CD4-positive, alpha-beta T cell (primary cell): ENCODE results near the gene SHTN1. TPM values are rescaled to one million over a fixed set of nuclear protein-coding genes. Genes with fewer than 3 reads are reported as not detected.

Experiments used
- ATAC-seq: fragments of 200-7000 bp; cut with Tn5 transposase; one replicate; pipeline ENCODE4 v1.10.0; 2022; ENCODE audit warnings: mild to moderate bottlenecking; ENCODE audit not compliant: poor library complexity
- CTCF ChIA-PET: fragments of 350-600 bp; sonication (Branson Sonifier 250); formaldehyde crosslinking; loops from one replicate; lab custom pipeline; 2021; ENCODE audit warnings: antibody characterized with exemption, inconsistent platforms; lab: Charles Lee
- POLR2A ChIA-PET: fragments of 350-600 bp; sonication (Branson Sonifier 250); formaldehyde crosslinking; loops from one replicate; lab custom pipeline; 2021; ENCODE audit warnings: antibody characterized with exemption, inconsistent platforms; lab: Charles Lee
- DNase-seq, 14 experiments: peaks; one replicate each; pipeline ENCODE4 v3.0.0-alpha.2; 2013 to 2020; ENCODE audit warnings: mixed read lengths in 2 of 14
- H3K27ac ChIP-seq, 2 donors: one replicate each; pipeline versions ENCODE4 v1.5.1 to v1.7.0; 2013; ENCODE audit warnings: low read length in 2 of 2, low read depth in 1 of 2, mild to moderate bottlenecking in 1 of 2
- H3K27me3 ChIP-seq, 2 experiments: 1 replicate in 1 of 2; 2 replicates in 1 of 2; pipeline versions ENCODE4 v1.6.1 to v1.7.0; 2013; ENCODE audit warnings: low read length in 2 of 2, control low read depth in 1 of 2, mild to moderate bottlenecking in 1 of 2, moderate library complexity in 1 of 2; ENCODE audit not compliant: insufficient read depth in 2 of 2, control insufficient read depth in 1 of 2
- H3K36me3 ChIP-seq: one replicate; pipeline ENCODE4 v1.6.1; 2013; ENCODE audit warnings: low read length, control low read depth; ENCODE audit not compliant: insufficient read depth
- H3K4me1 ChIP-seq: one replicate; pipeline ENCODE4 v1.6.1; 2013; ENCODE audit warnings: low read length, control low read depth; ENCODE audit not compliant: insufficient read depth
- H3K4me3 ChIP-seq: one replicate; pipeline ENCODE4 v1.5.1; 2013; ENCODE audit warnings: mild to moderate bottlenecking, low read length, moderate library complexity
- H3K9me3 ChIP-seq, 2 experiments: 1 replicate in 1 of 2; 2 replicates in 1 of 2; pipeline versions ENCODE4 v1.6.1 to v1.7.0; 2013; ENCODE audit warnings: low read length in 2 of 2, mild to moderate bottlenecking in 2 of 2, control low read depth in 1 of 2, moderate library complexity in 1 of 2; ENCODE audit not compliant: control insufficient read depth in 1 of 2, insufficient read depth in 1 of 2
- H3K27ac Mint-ChIP-seq: one replicate; pipeline ENCODE4 v1.8.0; 2020; ENCODE audit warnings: mixed read lengths
- H3K27me3 Mint-ChIP-seq: one replicate; pipeline ENCODE4 v1.8.0; 2021; ENCODE audit warnings: mixed read lengths
- H3K36me3 Mint-ChIP-seq: one replicate; pipeline ENCODE4 v1.8.0; 2021; ENCODE audit warnings: low read depth, mixed read lengths
- H3K4me1 Mint-ChIP-seq: one replicate; pipeline ENCODE4 v1.8.0; 2021; ENCODE audit warnings: low read depth, mixed read lengths
- H3K4me3 Mint-ChIP-seq: one replicate; pipeline ENCODE4 v1.8.0; 2020; ENCODE audit warnings: mild to moderate bottlenecking, mixed read lengths
- H3K9me3 Mint-ChIP-seq: one replicate; pipeline ENCODE4 v1.8.0; 2020; ENCODE audit warnings: mixed read lengths
- intact Hi-C, 2 experiments: fragments of 100-400 bp; cut with DNase I in 1 of 2; cut with micrococcal nuclease in 1 of 2; formaldehyde crosslinking; loops; one replicate each; pipeline versions ENCODE4 v1.15.1 to v1.9.0; 2023 to 2025; cut with DNase I, micrococcal nuclease
- total RNA-seq, 174 experiments: library from RNA in 2 of 174; stranded (reverse) in 2 of 174; gene quantifications; one replicate each; pipeline ENCODE4 v1.2.3 and lab custom pipeline; 2021 to 2026
- TF ChIP-seq, protein P1 (sequence below): fragments of 200-600 bp; IDR thresholded peaks from one replicate; pipeline ENCODE4 v1.8.0; 2022; ENCODE audit warnings: antibody characterized with exemption, mild to moderate bottlenecking

SHTN1 gene
- total RNA-seq, 2 experiments from 2014 or later, result 0.75 to 0.85 TPM

DNA sequence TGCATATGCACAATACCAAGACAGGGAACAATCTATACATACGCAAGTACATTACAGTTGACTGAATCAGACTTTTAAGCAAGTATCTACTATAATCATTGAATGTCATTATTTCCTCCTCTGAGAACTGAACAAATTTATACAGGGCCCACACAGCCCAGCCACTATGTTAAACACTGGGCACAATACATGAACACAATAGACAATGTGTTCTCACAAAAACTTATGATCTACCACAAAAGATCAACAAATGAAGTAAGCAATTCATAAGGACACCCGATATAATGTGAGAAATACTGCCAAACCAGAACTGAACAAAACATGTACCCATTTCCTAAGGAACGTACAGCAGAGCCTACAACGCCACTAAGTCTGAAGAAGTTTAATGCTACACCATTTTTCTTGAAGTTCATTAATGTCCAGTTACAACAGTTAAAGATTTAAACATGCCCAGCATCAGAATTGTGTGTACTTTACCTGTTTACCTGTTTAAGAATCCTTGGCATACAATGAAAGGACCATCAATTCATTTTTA is 31.5 kb downstream of the SHTN1 start:
- H3K27me3 ChIP-seq, result no peaks in the 10 kb centered on the region
- ChIA-PET CTCF (no interaction called here), POLR2A (no interaction called here)
- H3K27ac ChIP-seq, result no peak overlapping the region
- Mint-ChIP-seq H3K4me1 (no peaks in the 10 kb centered on the region), H3K4me3 (no peak overlapping the region), H3K27me3 (peaks cover 4% of the 10 kb centered on the region), H3K27ac (no peak overlapping the region), H3K9me3 (no peaks in the 10 kb centered on the region), H3K36me3 (no peaks in the 10 kb centered on the region)
- intact Hi-C loops, result no loop called here
- no peak for DNase-seq
- ATAC-seq, result no peak
- no peaks in the 10 kb centered on the region for H3K36me3 ChIP-seq
- no peak overlapping the region for H3K4me3 ChIP-seq
- H3K4me1 ChIP-seq, result no peaks in the 10 kb centered on the region
- TF ChIP-seq, protein P1, sequence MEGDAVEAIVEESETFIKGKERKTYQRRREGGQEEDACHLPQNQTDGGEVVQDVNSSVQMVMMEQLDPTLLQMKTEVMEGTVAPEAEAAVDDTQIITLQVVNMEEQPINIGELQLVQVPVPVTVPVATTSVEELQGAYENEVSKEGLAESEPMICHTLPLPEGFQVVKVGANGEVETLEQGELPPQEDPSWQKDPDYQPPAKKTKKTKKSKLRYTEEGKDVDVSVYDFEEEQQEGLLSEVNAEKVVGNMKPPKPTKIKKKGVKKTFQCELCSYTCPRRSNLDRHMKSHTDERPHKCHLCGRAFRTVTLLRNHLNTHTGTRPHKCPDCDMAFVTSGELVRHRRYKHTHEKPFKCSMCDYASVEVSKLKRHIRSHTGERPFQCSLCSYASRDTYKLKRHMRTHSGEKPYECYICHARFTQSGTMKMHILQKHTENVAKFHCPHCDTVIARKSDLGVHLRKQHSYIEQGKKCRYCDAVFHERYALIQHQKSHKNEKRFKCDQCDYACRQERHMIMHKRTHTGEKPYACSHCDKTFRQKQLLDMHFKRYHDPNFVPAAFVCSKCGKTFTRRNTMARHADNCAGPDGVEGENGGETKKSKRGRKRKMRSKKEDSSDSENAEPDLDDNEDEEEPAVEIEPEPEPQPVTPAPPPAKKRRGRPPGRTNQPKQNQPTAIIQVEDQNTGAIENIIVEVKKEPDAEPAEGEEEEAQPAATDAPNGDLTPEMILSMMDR, result no peak
- H3K9me3 ChIP-seq, result no peaks in the 10 kb centered on the region

DNA sequence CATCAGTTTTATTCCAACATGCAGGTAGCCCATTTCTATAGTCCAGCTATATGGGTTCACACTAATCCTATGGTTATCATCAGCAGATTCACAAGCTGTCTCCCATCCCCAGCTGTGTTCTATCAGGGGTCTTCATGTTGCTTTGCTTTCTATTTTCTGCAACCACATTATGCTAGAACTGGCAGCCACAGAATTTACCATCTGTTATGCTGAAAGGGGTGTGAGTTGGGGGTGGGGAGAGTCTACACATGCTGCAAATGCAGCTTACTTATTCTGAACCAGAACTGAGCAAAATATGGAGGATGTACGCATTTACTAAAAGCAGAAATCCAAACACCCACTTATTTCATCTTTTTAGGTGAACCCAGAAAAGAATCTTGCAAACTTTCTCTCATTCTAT is 32.9 kb downstream of the SHTN1 start:
- Histone ChIP-seq H3K4me1 (no peaks in the 10 kb centered on the region), H3K4me3 (no peak overlapping the region), H3K36me3 (no peaks in the 10 kb centered on the region), H3K27ac (no peak overlapping the region), H3K27me3 (no peaks in the 10 kb centered on the region), H3K9me3 (no peaks in the 10 kb centered on the region)
- H3K27me3 Mint-ChIP-seq, result peaks cover 4% of the 10 kb centered on the region
- H3K9me3 Mint-ChIP-seq, result no peaks in the 10 kb centered on the region
- POLR2A ChIA-PET, result no interaction called here
- no peak overlapping the region for H3K27ac Mint-ChIP-seq
- intact Hi-C loops, result no loop called here
- DNase-seq (no peak), ATAC-seq (no peak)
- CTCF ChIA-PET, result no interaction called here
- H3K4me1 Mint-ChIP-seq, result no peaks in the 10 kb centered on the region
- H3K36me3 Mint-ChIP-seq, result no peaks in the 10 kb centered on the region
- TF ChIP-seq, protein P1, result no peak
- no peak overlapping the region for H3K4me3 Mint-ChIP-seq

- H3K4me3 Mint-ChIP-seq, result no peak overlapping the region
- intact Hi-C loops, result no loop called here
- ATAC-seq, result no peak
- H3K27me3 ChIP-seq, result no peaks in the 10 kb centered on the region
- no peaks in the 10 kb centered on the region for H3K9me3 Mint-ChIP-seq
- H3K27ac Mint-ChIP-seq, result no peak overlapping the region
- H3K4me1 Mint-ChIP-seq, result no peaks in the 10 kb centered on the region
- H3K27me3 Mint-ChIP-seq, result no peaks in the 10 kb centered on the region
- H3K27ac ChIP-seq, result no peak overlapping the region
- ChIA-PET CTCF (no interaction called here), POLR2A (no interaction called here)
- no peaks in the 10 kb centered on the region for H3K36me3 Mint-ChIP-seq
- H3K4me1 ChIP-seq, result no peaks in the 10 kb centered on the region
- TF ChIP-seq, protein P1, result no peak
- no peaks in the 10 kb centered on the region for H3K36me3 ChIP-seq
- DNase-seq, result no peak
- peaks cover 0 to 2% of the 10 kb centered on the region in 2 experiments for H3K9me3 ChIP-seq
- no peak overlapping the region for H3K4me3 ChIP-seq
Observed at GRCh38 chr10:116970050-116970449, 34.9 kb downstream of the SHTN1 start.
